Testis (tissue), 2 donors: ENCODE data around the gene MYLK4.

Experiments
- POLR2A ChIP-seq: fragments of 450-650 bp; IDR thresholded peaks from one replicate; pipeline ENCODE4 v1.6.1; 2017; ENCODE audit warnings: antibody characterized with exemption, mild to moderate bottlenecking, moderate library complexity
- TF ChIP-seq, protein P1 (sequence below), 3 experiments: fragments of 450-650 bp in 2 of 3; fragments of 200-600 bp in 1 of 3; sonication (generic) in 1 of 3; IDR thresholded peaks; one replicate each; pipeline ENCODE4 v1.5.1; 2016 to 2019; ENCODE audit warnings: antibody characterized with exemption in 3 of 3, mild to moderate bottlenecking in 2 of 3, moderate library complexity in 1 of 3

- no peak for TF ChIP-seq POLR2A
- TF ChIP-seq, protein P1, sequence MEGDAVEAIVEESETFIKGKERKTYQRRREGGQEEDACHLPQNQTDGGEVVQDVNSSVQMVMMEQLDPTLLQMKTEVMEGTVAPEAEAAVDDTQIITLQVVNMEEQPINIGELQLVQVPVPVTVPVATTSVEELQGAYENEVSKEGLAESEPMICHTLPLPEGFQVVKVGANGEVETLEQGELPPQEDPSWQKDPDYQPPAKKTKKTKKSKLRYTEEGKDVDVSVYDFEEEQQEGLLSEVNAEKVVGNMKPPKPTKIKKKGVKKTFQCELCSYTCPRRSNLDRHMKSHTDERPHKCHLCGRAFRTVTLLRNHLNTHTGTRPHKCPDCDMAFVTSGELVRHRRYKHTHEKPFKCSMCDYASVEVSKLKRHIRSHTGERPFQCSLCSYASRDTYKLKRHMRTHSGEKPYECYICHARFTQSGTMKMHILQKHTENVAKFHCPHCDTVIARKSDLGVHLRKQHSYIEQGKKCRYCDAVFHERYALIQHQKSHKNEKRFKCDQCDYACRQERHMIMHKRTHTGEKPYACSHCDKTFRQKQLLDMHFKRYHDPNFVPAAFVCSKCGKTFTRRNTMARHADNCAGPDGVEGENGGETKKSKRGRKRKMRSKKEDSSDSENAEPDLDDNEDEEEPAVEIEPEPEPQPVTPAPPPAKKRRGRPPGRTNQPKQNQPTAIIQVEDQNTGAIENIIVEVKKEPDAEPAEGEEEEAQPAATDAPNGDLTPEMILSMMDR (IDR thresholded peaks at IDR 0.05), result no peak
These were observed 135.5 kb downstream of the MYLK4 start for GRCh38 chr6:2615251-2615650.
